Stimulated activated CD8-positive, alpha-beta memory T cell treated with anti-CD3 and anti-CD28 coated beads, Interleukin-2, amount 100 ng/mL, for 48 hours (primary cell): ENCODE measurements around the gene EEF2K.

Experiments used
- DNase-seq, 2 donors: peaks; one replicate each; pipeline ENCODE4 v3.0.0-alpha.2; 2020; ENCODE audit warnings: low read depth in 2 of 2

Gene EEF2K

GRCh38 chr16:22240023-22240710, 34.1 kb downstream of the EEF2K start:
- DNase-seq = no peak

- no peak for DNase-seq
Measured at GRCh38 chr16:22250522-22250921, 44.4 kb downstream of the EEF2K start.

- no peak for DNase-seq
Measured at GRCh38 chr16:22252317-22252716, 46.2 kb downstream of the EEF2K start.

- DNase-seq = no peak
Measured at GRCh38 chr16:22253272-22253671, 47.2 kb downstream of the EEF2K start.

DNA sequence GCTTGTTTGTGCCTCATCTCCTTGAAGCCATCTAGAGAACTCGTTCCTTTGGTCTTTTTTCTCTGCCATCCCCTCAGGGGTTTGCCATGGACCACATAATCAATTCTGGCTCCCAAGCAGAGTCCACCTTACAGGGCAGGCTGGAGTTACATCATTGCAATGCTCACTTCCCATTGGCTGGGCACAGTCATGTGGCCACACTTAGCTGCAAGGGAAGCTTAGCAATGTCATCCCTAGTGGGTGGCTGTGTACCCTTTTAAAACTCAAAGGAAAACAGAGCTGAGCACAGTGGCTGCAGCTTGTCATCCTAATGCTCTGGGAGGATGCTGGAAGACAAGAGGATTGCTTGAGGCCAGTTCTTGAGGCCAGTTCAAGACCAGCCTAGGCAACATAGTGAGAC, 49.3 kb downstream of the EEF2K start:
- DNase-seq = no peak

DNA sequence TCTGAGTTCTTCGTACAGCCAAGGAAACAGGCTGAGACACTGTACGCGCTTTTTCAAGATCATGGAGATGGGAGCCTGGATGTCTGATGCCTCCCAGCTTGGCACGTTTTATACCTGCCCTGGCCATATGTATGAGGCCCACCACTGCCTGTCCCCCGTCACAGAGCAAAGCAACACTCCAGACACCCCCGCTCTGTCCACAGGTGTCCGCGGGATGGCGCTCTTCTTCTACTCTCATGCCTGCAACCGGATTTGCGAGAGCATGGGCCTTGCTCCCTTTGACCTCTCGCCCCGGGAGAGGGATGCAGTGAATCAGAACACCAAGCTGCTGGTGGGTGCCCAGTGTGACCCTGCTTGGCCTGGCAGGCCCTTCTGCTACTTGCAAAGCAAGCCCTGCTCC, 51.4 kb downstream of the EEF2K start:
- DNase-seq = no peak

- no peak for DNase-seq
Measured at GRCh38 chr16:22260490-22260889, 54.4 kb downstream of the EEF2K start.

DNA sequence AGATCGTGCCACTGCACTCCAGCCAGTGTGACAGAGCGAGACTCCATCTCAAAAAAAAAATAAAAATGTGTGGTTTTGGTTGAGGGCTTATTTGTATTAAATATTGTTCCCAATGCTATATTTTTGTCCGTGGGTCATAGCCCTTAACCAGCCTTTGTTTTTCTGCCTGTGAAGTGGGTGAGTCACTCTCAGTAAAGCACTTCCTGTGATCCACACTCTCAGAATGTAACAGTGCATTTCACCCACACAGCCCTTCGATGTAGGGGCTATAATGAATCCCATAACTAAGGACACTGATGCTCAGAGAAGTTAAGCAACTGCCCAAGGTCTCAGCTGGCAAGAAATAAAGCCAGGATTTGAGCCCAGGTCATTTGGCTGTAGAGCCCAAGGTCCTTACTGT, 56.4 kb downstream of the EEF2K start:
- DNase-seq = no peak

DNA sequence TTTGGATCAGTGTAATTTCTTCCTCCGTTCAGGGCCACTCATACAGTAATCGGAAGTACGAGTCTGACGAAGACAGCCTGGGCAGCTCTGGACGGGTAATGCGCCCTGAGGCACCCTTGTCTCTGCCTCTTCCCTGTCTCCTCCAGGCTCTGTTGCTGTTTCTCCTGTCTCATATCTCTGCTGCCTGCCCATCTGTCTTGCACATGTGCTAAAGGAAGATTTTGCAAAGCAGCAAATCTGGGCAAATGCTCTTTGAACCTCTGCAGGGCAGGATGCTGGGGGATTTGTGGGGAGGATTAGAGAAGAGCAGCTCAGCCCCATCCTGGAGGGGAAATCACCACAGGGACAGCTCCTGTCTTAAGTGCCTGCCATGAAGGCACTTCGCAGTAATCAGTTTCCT, 58.7 kb downstream of the EEF2K start:
- no peak for DNase-seq

DNA sequence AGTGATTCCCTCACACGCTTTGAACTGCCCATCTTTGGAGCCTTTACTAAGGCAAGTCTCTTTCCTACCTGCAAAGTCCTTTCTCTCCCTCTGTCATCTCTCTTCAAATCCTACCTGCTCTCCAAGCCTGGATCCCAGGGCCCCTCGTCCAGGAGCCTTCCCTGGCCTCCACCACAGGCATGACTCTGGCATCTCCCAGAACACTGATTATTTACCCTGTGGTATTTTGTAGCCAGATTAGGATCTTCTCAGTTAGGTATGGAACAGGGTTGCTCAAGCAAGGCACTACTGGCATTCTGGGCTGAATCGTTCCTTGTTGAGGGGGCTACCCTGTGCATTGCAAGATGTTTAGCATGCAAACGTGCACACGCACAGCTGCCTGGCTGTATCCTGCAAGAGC, 59.3 kb downstream of the EEF2K start:
- no peak for DNase-seq

DNA sequence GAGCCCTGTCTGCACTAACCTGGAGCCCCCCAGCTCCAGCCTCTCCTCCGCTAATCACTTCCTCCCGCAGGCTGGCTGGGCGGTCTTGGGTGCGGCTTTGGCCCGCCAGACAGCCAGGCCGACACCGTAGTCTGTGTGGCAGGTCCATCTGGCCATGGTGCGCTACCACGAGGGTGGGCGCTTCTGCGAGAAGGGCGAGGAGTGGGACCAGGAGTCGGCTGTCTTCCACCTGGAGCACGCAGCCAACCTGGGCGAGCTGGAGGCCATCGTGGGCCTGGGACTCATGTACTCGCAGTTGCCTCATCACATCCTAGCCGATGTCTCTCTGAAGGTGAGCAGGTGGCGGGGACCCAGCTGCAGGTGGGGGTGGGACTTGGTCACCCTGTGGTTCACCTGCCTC, 60.5 kb downstream of the EEF2K start:
- no peak for DNase-seq

- no peak for DNase-seq
Measured at GRCh38 chr16:22267764-22268163, 61.7 kb downstream of the EEF2K start.

GRCh38 chr16:22270525-22270924, 64.4 kb downstream of the EEF2K start:
- DNase-seq = no peak

DNA sequence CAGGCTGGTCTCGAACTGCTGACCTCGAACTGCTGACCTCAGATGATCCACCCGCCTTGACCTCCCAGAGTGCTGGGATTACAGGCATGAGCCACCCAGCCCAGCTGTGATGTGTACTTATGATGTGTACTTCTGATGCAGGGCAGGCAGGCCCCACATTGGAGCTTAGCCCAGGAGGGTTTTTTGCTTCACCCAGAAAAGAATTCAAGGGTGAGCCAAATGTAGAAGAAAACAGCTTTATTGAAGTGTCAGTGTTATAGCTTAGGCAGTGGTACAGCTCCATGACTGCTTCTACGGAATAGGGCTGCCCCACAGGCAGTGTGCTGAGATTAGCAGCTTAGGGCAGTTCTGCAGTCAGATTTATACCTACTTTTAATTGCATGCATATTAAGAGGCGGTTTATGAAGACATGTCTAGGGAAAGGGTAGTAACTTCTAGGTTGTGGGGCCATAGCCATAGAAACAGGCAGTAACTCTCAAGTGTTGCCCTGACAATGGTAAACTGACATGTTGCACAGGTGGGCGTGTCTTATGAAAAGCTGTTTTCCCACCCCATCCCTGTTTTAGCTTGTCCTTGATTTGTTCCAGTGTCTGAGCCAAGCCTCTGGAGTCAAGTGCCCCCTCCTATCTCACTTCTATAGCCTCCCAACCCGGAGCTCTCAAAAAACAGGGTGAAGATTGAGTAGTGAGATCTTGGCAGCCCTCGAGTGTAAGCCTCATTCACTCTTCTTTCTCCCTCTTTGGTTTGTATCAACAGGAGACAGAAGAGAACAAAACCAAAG, 67.0 kb downstream of the EEF2K start:
- DNase-seq = no peak

DNA sequence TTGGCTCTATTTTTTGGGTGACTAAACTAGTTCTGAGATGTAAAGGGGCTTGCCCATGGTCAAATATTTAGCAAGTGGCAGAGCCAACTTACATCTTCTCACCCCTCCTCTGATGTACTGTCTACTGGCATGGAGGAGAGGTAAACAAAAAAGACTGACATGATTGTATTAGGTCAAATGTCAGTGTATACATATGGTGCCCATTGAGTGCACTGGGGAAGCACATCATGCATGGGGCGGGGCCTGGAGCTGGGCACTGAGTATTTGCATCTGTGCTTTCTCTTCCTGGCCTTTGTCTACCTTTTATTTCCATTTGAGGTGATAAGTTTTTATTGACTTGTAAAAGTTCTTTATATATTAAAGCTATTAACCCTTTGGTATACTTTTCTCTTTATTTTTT, 68.8 kb downstream of the EEF2K start:
- DNase-seq = no peak

DNA sequence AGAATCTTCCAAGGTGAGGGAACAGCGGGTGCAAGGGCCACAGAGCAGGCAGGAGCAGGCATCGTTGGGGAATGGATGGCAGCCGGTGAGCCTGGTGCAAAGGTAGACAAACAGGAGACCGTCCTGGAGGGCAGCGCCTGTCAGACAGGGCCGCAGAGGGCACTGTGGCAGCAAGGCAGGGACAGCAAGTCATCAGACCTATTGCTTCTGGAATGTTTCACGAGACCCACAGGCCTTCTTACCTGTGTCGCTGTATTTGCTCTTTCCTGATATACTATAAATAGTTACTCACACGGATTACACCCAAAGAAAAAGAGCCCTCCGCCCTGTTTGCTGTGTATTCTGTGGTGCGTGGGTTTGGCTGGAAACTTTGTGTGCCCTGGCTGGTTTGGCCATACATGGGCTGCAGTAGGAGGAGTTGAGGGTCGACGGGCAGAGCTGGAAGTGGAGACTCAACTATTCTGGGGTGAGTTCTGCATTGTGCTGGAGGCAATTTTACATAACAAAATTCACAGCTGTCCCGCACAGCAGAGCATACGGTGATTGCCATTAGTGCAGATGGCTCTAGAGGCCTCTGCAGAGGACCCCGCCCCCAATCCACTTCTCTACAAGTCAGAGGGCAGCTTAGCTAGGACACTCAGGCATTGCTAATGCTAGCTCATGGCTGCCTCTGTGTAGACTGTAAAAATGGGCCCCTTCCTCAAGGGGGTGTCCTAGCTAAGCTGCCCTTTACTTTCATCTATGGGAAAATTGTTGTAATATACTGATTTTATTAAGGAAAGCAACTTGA, 72.6 kb downstream of the EEF2K start:
- no peak for DNase-seq

DNA sequence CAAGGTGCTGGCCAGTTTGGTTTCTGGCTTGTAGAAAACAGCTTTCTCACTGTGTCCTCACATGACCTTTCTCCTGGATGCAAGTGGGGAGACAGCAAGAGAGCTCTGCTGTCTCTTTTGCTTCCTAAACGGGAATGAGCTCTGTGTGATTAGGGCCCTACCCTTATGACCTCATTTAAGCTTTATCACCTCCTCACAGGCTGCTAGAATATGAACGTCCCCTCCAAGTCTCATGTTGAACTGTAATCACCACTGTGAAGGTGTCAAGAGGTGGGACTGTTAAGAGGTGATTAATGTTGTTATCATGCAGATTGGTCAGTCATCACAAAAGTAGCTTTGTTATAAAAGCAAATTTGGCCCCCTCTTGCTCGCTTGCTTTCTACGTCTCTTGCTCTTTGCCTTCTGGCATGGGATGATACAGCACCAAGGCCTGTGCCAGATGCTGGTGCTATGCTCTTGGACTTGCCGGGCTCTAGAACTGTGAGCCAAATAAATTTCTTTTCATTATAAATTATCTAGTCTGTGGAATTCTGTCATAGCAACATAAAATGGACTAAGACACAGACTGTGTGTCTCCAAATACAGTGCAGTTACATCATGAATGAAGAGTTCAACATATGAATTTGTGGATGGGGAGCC, 76.3 kb downstream of the EEF2K start:
- no peak for DNase-seq

DNA sequence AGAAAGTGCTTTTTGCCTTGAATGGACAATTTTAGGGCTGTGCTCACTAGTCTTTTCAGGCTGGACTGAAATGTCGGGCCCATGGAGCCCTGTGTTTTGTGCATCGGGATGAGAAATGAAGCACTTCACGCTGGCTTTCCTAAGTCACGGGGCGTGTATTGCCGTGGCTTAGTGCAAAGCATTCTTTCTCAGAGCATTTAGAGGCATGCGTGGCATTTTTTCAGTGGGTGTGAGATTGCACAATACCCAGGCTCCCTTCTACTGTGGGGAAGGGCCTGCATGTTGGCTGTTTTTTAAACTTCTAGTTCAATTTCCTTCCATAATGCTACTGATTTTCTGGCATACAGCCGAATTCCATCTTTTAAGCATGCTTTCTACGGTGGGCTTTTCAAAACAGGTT, 78.6 kb downstream of the EEF2K start:
- no peak for DNase-seq

GRCh38 chr16:22285080-22285479, 79.0 kb downstream of the EEF2K start:
- DNase-seq = no peak

DNA sequence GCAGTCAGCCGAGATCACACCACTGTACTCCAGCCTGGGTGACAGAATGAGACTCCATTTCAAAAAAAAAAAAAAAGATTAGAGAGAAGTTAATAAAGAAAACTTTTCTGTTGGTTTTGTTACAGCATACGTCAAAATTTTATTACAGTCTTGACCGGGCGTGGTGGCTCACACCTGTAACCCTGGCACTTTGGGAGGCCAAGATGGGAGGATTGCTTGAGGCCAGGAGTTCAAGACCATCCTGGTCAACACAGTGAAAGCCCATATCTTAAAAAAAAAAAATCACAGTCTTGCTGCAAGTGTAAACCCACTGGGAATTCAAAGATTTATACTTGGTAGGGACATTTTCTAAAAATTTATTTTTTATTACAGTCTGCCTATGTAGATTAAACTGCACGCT, 84.9 kb downstream of the EEF2K start:
- DNase-seq = no peak

DNA sequence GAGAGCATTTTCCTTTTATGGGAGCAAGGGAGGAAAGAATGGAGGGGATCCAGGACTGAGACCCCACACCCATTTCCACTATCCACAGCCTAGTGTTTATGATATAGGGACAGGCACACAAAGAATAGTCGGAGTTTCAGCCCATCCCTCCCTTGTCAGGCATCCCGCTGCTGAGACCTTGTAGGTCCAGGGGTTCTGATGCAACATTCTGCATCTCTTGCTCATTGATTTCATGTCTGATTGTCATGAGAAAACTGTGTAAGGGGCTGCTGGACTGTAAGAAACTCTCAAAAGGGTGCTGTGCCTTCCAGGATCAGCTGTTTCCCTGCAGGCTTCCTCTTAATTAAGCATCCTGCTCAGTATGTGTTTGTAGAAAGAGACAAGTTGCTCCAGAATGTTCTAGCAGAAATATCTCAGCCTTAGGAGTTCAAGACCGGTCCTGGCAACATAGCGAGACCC, 85.8 kb downstream of the EEF2K start:
- no peak for DNase-seq

GRCh38 chr16:22292320-22292719, 86.2 kb downstream of the EEF2K start:
- no peak for DNase-seq
